PC-3 (cell line): ENCODE measurements around the gene FXYD3. TPM values are rescaled to one million over a fixed set of nuclear protein-coding genes. Genes with fewer than 3 reads are reported as not detected.

Experiments used
- ATAC-seq: fragments of 200-7000 bp; cut with Tn5 transposase; 2 replicates; pipeline ENCODE4 v1.9.1; 2020; ENCODE audit warnings: mild to moderate bottlenecking, moderate library complexity
- BruUV-seq: library from RNA; stranded (reverse); fragments of 400-500 nt; replicated peaks from 2 replicates; lab custom pipeline; 2021; lab: Mats Ljungman, UMichigan
- CTCF ChIA-PET: fragments of 300-600 bp; sonication (Branson Sonifier 250); formaldehyde crosslinking; loops from one replicate; lab custom pipeline; 2022; ENCODE audit warnings: antibody characterized with exemption; lab: Charles Lee
- POLR2A ChIA-PET: fragments of 300-600 bp; sonication (Branson Sonifier 250); formaldehyde crosslinking; loops from one replicate; lab custom pipeline; 2022; ENCODE audit warnings: antibody characterized with exemption; ENCODE audit not compliant: unreplicated experiment; lab: Charles Lee
- DNase-seq: peaks from one replicate; pipeline ENCODE4 v3.0.0-alpha.2; 2015
- H2AFZ ChIP-seq: fragments of 300-600 bp; sonication (generic); 2 replicates; pipeline ENCODE4 v1.6.0; 2016; ENCODE audit warnings: antibody characterized with exemption, low read length
- H3F3A ChIP-seq: fragments of 300-600 bp; sonication (generic); one replicate; pipeline ENCODE4 v1.6.0; 2017; ENCODE audit warnings: antibody characterized with exemption, low read length, control low read depth, mild to moderate bottlenecking; ENCODE audit not compliant: unreplicated experiment
- H3K27ac ChIP-seq: fragments of 300-600 bp; sonication (generic); 2 replicates; pipeline ENCODE4 v1.5.1; 2016; ENCODE audit warnings: mild to moderate bottlenecking, low read length
- H3K27me3 ChIP-seq: fragments of 300-600 bp; sonication (generic); 2 replicates; pipeline ENCODE4 v1.6.1; 2016; ENCODE audit warnings: low read length, mixed read lengths
- H3K36me3 ChIP-seq: fragments of 300-600 bp; sonication (generic); 2 replicates; pipeline ENCODE4 v1.6.1; 2016; ENCODE audit warnings: low read depth, mixed run types, low read length, mixed read lengths
- H3K4me1 ChIP-seq: fragments of 300-600 bp; sonication (generic); 2 replicates; pipeline ENCODE4 v1.5.1; 2016; ENCODE audit warnings: low read length; ENCODE audit not compliant: insufficient read depth
- H3K4me2 ChIP-seq: fragments of 300-600 bp; sonication (generic); 2 replicates; pipeline ENCODE4 v1.6.0; 2016; ENCODE audit warnings: low read length
- H3K4me3 ChIP-seq: fragments of 300-600 bp; sonication (generic); 2 replicates; pipeline ENCODE4 v1.5.1; 2016; ENCODE audit warnings: mild to moderate bottlenecking, low read length, mixed read lengths
- H3K79me2 ChIP-seq: fragments of 300-600 bp; sonication (generic); 2 replicates; pipeline ENCODE4 v1.6.1; 2017; ENCODE audit warnings: low read length, mixed read lengths
- H3K9ac ChIP-seq: fragments of 300-600 bp; sonication (generic); 2 replicates; pipeline ENCODE4 v1.6.0; 2016; ENCODE audit warnings: mild to moderate bottlenecking, low read length
- H3K9me2 ChIP-seq: fragments of 300-600 bp; sonication (generic); replicated peaks from 2 replicates; pipeline ENCODE4 v1.6.1; 2016; ENCODE audit warnings: mixed run types, low read length, mixed read lengths
- H3K9me3 ChIP-seq: fragments of 300-600 bp; sonication (generic); 2 replicates; pipeline ENCODE4 v1.6.1; 2016; ENCODE audit warnings: low read length, mixed read lengths
- H4K20me1 ChIP-seq: fragments of 300-600 bp; sonication (generic); 2 replicates; pipeline ENCODE4 v1.6.1; 2016; ENCODE audit warnings: low read length, mixed read lengths
- CTCF ChIP-seq: fragments of 300-600 bp; sonication (generic); conservative IDR thresholded peaks from 2 replicates; pipeline ENCODE4 v1.5.1; 2017; ENCODE audit warnings: antibody characterized with exemption, low read depth, mild to moderate bottlenecking, low read length
- EZH2 ChIP-seq: fragments of 300-600 bp; sonication (generic); IDR thresholded peaks from one replicate; pipeline ENCODE4 v1.6.1; 2017; ENCODE audit warnings: antibody characterized with exemption, mild to moderate bottlenecking, low read length; ENCODE audit not compliant: unreplicated experiment
- EZH2phosphoT487 ChIP-seq: fragments of 300-600 bp; sonication (generic); IDR thresholded peaks from 2 replicates; pipeline ENCODE4 v1.6.1; 2018; ENCODE audit warnings: mild to moderate bottlenecking, antibody characterized with exemption, low read length, borderline replicate concordance
- intact Hi-C: fragments of 100-400 bp; cut with micrococcal nuclease; formaldehyde crosslinking; loops from 2 replicates; pipeline ENCODE4 v1.9.0; 2023
- total RNA-seq: library from RNA; depleted of rRNA; stranded (reverse); fragments of >200 nt; gene quantifications from 2 replicates; pipeline ENCODE4 v1.2.3, GENCODE V29; 2014

FXYD3 gene
- total RNA-seq, 1 experiment from 2014 or later = 61.6 TPM

- ATAC-seq (no peak), DNase-seq (no peak)
- no peak overlapping the region for H3K4me3 ChIP-seq
- H3K27ac ChIP-seq = peak overlapping the region; percentile 33; the same call in 1 of the 2 replicates
- H3K27me3 ChIP-seq = no peaks in the 10 kb centered on the region
- TF ChIP-seq EZH2 = no peak
- no peak for TF ChIP-seq EZH2phosphoT487
- TF ChIP-seq CTCF = no peak
- ChIA-PET POLR2A (no interaction called here), CTCF (interaction anchor here (0.6 to 0.8 kb wide), 2 partner anchors 13 to 27 kb away, joined by 4 read pairs; no protein-coding TSS in a partner anchor)
- H3K9me2 ChIP-seq = no peaks in the 10 kb centered on the region
- H3K4me1 ChIP-seq = peaks cover 26% of the 10 kb centered on the region
- no peak overlapping the region for H3K9ac ChIP-seq
- BruUV-seq = no TSS peak
- no peaks in the 10 kb centered on the region for H4K20me1 ChIP-seq
- intact Hi-C loops = no loop called here
- H2AFZ ChIP-seq = no peak overlapping the region
- no peaks in the 10 kb centered on the region for H3K79me2 ChIP-seq
- peaks cover 49% of the 10 kb centered on the region for H3K36me3 ChIP-seq
- peaks cover 5% of the 10 kb centered on the region; the same call in 1 of the 2 replicates for H3K9me3 ChIP-seq
- no peaks in the 10 kb centered on the region for H3F3A ChIP-seq
- no peak overlapping the region; the same call in 1 of the 2 replicates for H3K4me2 ChIP-seq
Observed at GRCh38 chr19:35167251-35168119, 51.9 kb downstream of the FXYD3 start.

GRCh38 chr19:35168196-35168595, 52.6 kb downstream of the FXYD3 start:
- intact Hi-C loops = no loop called here
- DNase-seq (peak; percentile 90), ATAC-seq (peak; percentile 96)
- Histone ChIP-seq H3K9ac (no peak overlapping the region), H3F3A (no peaks in the 10 kb centered on the region), H3K27me3 (no peaks in the 10 kb centered on the region), H4K20me1 (no peaks in the 10 kb centered on the region), H3K9me3 (peaks cover 5% of the 10 kb centered on the region; the same call in 1 of the 2 replicates), H3K4me1 (peaks cover 26% of the 10 kb centered on the region), H3K9me2 (no peaks in the 10 kb centered on the region), H3K4me2 (peak overlapping the region; percentile 17; the same call in 1 of the 2 replicates), H2AFZ (no peak overlapping the region), H3K79me2 (no peaks in the 10 kb centered on the region), H3K36me3 (peaks cover 43% of the 10 kb centered on the region), H3K4me3 (no peak overlapping the region), H3K27ac (peak overlapping the region; percentile 36; the same call in 1 of the 2 replicates)
- ChIA-PET POLR2A (no interaction called here), CTCF (interaction anchor here (0.8 kb wide), 1 partner anchor 27 kb away, joined by 4 read pairs; no protein-coding TSS in a partner anchor)
- no peak for TF ChIP-seq EZH2
- TF ChIP-seq CTCF = no peak
- TF ChIP-seq EZH2phosphoT487 = no peak
- no TSS peak for BruUV-seq
